Breast epithelium (tissue), 3 donors: ENCODE results near the gene NDUFA7.

Experiments used
- CTCF ChIP-seq, 3 donors: fragments of 450-650 bp; IDR thresholded peaks; one replicate each; pipeline ENCODE4 v1.5.1; 2016 to 2017; ENCODE audit warnings: antibody characterized with exemption in 3 of 3, mild to moderate bottlenecking in 3 of 3, moderate library complexity in 3 of 3
- POLR2A ChIP-seq: fragments of 450-650 bp; IDR thresholded peaks from one replicate; pipeline ENCODE4 v1.6.1; 2016; ENCODE audit warnings: antibody characterized with exemption, mild to moderate bottlenecking, moderate library complexity

GRCh38 chr19:8338835-8339234, 17.7 kb upstream of the NDUFA7 start:
- no peak for TF ChIP-seq CTCF (IDR thresholded peaks at IDR 0.05)
- TF ChIP-seq POLR2A = no peak
